ENCODE measurements around the gene CNN3.

DNA sequence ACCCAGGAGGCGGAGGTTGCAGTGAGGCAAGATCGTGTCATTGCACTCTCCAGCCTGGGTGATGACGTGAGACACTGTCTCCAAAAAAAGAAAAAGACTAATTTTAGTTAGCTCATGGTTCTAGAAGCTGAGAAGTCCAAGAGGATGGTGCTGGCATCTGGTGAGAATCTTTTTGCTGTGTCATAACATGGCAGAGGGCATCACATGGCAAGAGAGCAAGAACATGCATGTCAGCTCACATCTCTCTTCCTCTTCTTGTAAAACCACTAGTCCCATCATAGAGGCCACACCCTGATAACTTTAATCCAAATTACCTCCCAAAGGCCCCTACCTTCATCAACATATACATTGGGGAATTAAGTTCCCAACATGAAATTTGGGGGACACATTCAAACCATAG, 13.8 kb upstream of the CNN3 start:
- TF ChIP-seq, protein P1, sequence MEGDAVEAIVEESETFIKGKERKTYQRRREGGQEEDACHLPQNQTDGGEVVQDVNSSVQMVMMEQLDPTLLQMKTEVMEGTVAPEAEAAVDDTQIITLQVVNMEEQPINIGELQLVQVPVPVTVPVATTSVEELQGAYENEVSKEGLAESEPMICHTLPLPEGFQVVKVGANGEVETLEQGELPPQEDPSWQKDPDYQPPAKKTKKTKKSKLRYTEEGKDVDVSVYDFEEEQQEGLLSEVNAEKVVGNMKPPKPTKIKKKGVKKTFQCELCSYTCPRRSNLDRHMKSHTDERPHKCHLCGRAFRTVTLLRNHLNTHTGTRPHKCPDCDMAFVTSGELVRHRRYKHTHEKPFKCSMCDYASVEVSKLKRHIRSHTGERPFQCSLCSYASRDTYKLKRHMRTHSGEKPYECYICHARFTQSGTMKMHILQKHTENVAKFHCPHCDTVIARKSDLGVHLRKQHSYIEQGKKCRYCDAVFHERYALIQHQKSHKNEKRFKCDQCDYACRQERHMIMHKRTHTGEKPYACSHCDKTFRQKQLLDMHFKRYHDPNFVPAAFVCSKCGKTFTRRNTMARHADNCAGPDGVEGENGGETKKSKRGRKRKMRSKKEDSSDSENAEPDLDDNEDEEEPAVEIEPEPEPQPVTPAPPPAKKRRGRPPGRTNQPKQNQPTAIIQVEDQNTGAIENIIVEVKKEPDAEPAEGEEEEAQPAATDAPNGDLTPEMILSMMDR (IDR thresholded peaks at IDR 0.05) = no peak
- no peak for TF ChIP-seq POLR2AphosphoS5 (IDR thresholded peaks at IDR 0.05)
- TF ChIP-seq POLR2A (IDR thresholded peaks at IDR 0.05) = no peak

All from breast epithelium (tissue), 3 donors.